GM19023 (cell line): ENCODE measurements around the gene RYR2.

ENCODE experiments used
- ATAC-seq: cut with Tn5 transposase; IDR thresholded peaks from one replicate; pipeline ENCODE4 v1.9.1; 2021; ENCODE audit warnings: mild to moderate bottlenecking, moderate library complexity; ENCODE audit not compliant: unreplicated experiment

The RYR2 gene

DNA sequence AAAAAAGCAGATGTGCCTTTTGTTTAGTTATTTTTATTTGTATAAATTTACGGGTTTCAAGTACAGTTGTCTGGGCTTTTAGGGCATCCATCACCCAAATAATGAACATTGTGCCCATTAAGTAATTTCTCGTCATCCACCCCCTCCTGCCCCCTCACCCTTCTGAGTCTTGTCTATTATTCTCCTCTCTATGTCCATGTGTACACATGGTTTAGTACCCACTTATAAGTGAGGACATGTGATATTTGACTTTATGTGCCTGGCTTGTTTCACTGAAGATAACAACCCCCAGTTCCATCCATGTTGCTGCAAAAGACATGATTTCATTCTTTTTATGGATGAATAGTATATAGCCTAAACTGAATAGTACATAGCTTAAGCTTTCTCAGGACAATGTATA is 659.5 kb downstream of the RYR2 start:
- ATAC-seq = no peak

DNA sequence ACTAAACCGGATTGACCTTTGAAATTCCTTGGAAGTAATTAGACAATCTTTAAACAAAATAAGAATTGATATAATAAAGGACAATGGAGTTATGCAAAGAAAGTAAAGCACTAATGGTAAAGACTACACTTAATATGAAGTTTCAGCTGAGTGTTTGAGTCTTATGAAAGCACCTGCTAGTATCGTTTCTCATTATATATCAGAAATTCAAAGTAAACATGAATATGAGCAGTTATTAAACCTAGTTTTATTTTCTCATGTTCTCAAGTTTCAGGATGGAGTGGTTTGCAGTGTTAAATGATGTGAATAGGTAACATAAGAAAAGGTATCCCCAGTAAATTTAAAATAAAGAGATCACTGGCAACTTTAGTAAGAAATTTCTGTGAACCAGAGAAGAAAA is 660.2 kb downstream of the RYR2 start:
- no peak for ATAC-seq

DNA sequence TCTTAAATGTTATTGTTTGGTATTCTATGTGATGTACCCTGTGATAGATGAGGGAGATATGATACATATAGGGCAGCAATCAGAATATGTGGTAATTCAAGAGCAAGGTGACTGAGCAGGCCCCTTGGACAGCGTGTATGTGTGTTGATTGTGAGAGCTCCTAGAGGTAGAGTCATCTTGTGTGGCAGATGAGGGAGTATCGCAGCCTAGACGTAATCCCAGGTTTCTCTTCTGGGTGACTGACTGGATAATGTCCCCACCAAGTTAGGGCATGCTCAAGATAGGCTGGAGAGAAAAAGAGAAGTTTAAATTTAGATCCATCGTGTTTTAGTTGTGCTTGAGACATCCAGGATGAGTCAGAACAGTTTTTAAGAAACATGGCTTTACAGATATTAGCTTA is 663.5 kb downstream of the RYR2 start:
- no peak for ATAC-seq

DNA sequence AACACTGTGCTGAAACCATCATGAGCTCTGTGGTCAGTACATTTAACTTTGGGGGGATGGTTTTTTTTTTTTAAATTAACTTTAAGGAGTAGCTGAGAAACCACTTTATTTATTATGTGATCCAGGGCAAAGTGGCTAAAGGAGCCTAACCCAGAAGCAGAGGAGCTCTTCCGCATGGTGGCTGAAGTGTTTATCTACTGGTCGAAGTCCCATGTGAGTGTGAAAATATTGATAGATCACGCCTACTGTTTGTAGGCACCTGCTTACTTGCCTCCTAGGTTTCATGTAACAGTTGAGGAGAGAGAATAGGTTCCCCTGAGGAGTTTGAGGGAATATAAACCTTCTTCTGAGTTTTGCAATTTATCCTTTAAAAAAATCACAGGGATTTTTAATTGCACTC is 667.4 kb downstream of the RYR2 start:
- no peak for ATAC-seq

DNA sequence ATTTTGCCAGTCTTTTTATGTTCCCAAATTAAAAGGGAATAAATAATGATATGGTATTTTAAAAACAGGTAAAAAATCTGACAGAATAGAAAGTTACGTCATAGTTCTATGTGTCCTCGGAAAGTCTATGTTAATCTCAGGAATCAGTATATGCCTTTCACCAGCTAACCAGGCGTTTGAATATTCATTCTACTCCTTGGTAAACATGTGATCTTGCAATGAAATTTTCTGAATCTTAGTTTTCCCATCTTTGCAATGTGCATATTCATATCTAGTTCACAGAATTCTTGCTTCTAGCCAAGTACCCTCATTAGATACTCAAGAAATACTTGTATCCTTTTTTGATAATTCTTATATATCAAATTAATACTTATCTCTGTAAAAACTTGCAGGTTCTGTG is 669.3 kb downstream of the RYR2 start:
- ATAC-seq = no peak

DNA sequence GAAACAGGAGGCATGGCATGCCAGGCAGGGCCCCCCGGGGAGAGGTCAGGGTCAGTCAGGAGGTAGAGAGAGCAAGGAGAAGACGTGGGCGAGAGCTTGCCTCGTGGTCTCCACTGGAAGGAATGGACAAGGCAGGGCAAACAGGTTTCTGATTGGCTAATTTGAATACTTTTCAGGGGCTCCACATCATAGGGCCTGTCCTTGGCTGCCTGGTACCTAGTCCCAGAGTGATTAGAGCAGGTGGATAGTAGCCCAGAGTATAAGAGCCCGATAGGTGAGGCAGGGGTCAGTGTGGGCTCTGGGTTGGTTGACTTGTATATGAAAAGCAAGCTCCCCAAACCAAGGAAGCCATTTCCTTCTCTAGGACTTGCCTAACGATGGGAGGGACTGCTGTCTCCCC is 670.1 kb downstream of the RYR2 start:
- ATAC-seq = no peak

DNA sequence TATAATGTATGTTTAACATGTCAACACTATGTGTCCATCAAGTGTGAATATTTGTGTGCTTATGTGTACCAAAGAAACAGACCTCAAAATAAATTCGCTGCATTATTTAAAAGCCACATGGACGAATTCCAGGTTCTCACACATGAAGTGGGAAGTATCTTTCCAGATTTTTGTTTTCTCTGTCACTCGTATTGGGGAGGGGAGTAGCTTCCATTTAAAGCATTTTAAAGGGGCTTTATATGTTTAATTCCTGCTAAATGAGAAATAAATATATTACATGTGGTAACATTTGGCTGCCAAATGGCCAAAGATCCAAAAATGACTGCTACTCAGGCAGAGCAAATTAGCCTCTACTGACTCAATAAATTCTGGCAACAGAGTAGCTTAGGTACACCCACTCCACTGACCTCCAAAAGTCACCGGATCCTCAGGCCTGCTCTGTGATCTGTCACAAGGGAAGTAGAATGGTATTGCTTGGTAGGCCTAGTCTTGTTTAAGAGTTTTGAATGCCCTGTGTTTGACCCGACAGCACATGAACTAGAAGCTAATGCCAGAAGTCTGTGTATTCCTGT is 670.7 kb downstream of the RYR2 start:
- ATAC-seq = no peak

DNA sequence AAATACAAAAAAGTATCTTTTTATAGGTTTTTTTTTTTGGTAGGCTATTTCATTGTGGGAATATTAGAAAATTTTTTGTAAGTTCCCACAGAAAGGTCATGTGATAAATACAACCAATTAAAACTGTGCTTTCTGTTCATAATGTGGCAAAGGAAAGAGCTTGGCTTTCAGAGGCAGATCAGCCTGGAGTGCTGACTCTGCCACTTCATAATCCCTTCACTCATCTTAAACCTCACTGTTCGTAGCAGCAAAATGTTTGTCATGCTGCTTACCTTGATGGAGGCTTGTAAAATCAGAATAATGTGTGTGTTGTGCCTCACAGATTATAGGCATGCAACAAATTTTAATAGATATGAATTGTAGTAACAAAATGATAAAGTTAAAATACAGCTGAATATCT is 671.9 kb downstream of the RYR2 start:
- no peak for ATAC-seq

DNA sequence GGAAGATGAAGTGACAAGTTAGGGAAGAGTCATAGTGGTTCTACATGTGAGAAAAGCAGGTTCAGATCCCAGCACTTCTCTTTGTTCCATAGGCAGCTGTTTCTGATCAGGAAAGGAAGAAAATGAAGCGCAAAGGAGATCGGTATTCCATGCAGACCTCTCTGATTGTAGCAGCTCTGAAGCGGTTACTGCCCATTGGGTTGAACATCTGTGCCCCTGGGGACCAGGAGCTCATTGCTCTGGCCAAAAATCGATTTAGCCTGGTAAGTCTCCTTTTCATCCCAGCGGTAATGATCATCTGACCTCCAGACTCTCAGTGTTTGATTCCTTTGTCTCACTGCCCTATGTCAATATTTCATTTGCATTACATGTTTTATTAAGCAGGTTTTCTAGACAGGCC is 675.1 kb downstream of the RYR2 start:
- no peak for ATAC-seq

DNA sequence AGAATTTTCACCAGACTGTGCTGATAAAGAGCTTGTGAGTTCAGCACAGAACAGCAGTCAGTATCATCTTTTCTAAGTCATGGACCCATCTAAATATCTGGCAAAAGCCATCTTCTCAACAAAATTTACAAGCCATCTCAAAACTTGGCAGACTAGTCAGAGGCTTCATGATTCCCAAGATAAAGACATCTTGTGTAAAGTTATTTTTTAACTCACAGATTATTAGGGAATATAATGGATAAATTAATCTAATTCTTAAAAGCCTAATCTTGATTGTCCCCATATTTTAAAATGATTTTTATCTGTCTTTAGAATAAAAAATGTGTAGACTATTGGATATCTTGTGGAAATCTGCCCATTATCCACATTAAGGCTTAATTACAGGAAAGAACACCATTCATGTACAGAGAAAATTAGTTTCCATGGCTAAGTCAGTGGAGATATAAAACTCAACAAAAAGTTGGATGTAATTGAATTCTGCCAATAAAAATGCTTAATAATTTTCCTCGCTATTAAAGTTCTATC is 688.9 kb downstream of the RYR2 start:
- no peak for ATAC-seq

DNA sequence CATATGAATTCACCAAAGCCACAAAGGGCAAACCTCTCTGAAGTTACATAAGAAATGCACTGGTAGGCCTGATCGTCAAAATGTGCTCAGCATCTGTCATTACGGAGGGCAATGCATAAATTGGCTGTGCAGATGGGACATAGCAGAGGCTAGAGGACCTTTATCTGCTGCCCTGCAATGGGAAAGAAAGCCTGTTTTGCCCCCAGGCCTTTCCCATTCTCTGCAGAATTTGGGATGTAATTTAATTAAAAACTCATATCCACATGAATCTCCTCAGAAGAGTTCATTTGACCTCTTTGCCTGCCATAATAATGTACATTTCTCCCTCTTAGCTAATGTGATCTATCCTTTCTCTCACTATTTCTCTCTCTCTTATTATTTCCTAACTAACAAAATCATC is 690.7 kb downstream of the RYR2 start:
- no peak for ATAC-seq

DNA sequence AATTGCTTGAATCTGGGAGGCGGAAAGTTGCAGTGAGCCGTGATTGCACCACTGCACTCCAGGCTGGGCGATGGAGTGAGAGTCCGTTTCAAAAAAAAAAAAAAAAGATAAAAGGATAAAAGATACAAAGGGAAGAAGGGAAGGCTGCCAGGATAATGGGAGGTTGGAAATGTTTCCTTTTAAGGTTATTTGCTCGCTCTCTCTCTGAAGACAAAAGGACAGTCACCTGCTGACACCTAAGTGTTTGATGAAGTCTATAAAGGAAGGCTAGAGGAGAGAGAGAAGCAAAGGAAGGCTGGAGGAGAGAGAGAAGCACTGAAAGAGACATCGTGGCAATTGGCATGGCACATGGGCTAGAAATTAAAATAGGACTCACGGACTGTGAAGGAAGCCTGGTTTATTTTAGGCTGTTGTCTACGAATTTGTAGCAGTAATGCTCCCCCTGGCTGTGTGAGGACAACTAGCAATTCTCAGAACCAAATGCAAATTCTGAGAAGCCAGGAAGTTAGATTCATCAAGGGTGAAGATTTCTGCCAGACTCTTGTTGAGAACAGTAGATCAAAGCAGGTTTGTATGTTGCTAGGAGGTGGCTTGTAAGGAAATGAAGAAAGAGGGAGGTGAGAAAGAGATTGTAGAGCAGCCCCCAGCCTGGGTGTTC is 694.5 kb downstream of the RYR2 start:
- ATAC-seq = no peak

DNA sequence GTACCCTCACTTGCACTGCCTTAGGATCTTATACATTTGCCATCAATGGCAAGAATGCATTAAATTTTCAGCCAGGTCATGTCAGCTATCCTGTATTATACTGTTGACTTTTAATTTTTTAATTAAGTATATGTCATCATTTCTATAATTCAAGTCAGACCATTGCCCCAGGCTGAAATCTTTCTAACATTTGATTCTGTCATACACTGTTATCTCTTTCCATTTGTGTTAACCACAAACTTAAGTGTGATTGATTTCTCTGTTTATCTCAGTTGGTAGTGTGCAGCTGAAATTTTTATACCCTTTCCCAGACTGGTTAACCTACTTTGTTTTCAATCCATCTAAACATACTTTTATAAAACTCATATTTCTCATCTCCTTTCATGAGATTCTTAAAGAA is 695.5 kb downstream of the RYR2 start:
- ATAC-seq = no peak

DNA sequence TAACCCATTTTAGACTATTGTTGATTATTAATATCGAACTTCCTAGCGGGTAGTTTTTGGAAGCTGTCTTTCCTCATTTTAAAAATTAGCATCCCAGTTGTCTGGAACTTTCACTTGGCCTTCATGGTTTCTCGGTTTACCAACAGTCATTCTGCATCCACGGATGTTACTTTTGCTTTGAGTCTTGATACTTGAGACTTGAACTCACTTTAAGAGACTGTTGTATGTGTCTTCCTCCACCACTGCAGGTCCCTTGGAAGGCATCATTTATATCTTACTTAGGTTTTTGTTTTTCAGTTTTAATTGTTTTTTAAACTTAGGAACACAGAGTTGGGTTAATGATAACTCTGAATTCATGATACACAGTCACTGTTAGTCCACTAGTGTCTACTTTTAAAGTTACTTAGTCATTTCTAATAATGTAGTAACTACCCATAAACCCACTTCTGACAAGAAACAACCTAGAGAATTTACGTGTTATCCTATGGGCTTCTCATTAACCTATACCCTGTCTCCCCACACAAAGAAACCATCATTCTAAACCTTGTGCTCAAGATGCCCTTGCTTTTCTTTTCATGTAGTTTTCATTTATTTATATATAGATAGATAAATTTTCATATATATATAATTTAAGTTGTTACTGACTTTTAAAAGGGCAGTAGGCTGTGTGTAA is 696.1 kb downstream of the RYR2 start:
- ATAC-seq = no peak

DNA sequence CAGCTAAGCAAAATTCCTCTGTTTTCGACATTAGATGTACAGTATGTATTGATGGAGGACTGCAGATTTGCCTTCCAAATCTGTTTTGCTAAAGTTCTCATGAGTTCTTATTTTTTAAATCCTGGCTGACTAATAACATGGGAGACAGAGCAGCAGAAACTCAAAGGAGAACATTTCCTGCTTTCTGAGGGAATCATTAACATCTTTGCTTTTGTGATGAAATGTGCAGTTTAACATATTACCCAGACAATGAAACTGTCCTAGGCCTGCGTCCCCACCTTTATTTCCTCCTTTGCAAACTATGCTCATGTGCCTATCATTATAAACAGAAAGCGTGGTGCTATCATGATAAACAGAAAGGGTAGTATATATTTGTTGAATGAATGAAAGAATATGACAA is 698.9 kb downstream of the RYR2 start:
- ATAC-seq = no peak

DNA sequence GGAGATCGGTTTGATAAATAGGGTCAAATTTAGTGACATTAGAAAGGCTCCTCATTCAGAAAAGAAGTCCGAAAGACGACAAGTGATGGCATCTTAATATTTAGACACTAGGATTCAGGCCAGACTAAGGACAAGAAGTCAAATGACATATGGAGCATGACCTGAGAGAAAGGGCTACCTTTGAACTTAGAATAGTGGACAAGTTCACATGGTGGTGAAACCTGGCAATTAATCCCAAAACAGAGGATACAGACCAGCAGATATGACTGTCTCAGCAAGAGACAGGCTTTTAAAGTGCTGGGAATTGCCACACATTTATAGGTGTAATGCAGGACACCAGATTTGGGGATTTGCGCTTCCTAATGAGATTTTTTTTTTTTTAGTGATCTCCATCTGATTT is 703.6 kb downstream of the RYR2 start:
- no peak for ATAC-seq

DNA sequence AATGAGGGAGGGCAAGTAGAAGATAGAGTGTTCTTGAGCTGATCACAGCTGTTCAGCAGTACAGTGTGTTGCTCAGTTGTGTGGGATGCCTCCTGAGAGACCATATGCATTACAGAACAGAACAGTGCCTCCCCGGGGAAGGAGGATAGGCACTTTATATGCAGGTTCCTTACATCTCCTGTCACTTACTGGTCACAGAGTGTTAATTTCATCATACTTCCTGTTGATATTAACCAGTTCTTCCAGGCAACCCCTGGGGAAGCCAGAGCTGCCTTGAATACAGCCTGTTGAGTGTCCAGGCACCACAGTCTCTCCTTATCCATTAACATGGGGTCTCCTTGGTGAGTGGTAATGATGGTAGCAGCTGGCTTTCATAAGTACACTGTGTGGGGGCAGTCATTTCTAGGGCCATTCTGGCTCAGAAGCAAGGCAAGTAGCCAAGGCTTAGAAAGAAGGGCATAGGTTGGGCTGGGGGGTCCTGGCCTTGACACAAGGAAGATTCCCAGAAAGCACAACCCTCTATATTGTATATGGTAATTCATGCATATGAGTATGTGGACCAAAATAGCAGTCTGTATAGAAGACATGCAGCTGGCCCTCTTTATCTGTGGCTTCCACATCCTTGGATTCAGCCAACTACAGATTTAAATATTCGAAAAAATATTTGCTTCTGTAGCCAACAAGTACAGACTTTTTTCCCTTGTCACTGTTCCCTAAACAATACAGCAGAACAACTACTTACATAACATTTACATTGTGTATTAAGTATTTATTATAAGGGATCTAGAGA is 706.4 kb downstream of the RYR2 start:
- ATAC-seq = no peak

DNA sequence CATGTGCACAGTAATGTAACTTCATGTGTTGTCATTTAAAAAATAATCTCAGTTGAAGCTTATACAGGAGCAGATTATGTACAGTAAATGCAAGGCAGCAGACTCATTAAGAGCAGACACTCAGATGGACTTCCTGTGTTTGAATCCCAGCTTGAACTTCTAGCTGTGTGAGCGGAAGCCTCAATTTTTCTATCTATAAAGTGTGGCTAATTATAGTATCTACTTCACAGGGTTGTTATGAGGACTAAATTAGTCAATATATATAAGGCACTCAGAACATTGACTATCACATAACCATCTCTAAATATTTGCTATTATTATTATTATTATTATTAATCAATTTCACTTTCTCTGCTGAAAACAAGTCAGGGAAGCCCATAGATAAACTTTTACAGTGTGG is 707.1 kb downstream of the RYR2 start:
- ATAC-seq = no peak

DNA sequence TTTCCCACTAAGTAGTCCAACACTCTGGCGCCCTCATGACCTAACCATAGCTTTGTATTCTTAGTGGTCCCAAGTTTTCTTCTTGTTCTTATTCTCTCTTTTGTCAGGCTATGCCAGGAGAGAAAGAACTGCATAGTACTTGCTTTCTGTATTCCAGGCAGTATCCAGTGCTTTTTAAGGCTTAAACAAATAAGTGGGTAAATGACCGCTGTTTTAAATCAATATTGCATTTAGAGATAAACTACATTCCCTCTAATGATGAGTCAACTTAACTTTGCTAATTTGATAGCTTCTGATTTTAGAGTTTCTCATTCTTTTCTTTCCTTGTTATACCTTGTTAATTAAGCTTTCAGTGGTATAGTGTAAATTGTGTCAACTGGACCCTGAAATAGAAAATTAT is 709.1 kb downstream of the RYR2 start:
- ATAC-seq = no peak

DNA sequence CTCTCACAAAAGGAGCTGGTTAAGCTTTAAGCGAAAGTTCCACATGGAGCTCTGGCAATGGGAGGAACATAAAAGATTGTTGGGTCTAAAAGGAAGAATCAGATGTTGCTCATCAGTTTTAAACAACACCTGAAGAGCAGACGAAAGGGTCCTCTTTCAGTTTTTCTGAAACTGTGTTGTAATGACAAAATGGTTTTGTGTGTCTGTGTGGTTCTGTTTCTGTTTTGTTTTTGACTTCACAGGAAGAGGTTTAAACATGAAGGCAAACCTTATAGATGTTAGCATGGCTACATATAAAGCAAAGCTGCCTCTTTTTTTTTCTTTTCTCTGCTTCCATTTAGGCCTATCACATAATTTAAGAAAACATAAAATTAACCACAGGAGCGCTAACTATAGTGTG is 712.6 kb downstream of the RYR2 start:
- ATAC-seq = no peak

DNA sequence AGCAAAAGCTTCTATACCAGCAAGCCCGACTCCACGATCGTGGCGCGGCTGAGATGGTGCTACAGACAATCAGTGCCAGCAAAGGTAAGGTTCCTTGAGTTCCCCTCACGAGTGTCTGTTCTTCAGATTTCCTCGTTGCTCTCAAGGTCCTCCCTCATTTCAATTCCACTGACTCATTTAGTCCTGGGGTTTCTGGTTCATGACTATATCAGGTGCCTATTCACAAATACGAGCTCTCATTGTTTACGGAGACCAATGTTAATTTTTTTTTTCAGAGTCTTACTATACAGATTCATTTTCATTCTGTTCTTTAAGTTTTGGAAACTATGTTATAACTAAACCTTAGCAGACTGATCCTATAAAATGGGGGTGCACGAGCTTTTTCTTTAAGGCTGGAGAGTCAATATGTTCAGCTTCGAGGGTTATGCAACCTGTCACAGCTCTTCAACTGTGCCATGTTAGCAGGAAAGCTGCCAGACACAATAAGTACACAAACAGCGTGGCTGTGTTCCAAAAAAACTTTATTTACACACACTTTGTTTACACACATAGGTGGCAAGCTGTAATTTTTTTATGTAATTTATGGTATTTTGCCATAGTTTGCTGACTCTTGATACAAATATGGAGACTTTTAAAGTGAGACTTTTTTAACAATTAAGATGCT is 714.5 kb downstream of the RYR2 start:
- no peak for ATAC-seq
